H1 (cell line): Measurements from ENCODE around the gene LRRC17. TPM values are rescaled to one million over a fixed set of nuclear protein-coding genes. Genes with fewer than 3 reads are reported as not detected.

Experiments
- CBX5 ChIP-seq: fragments of 300-800, 300-1000 bp; sonication (generic); IDR thresholded peaks from 2 replicates; pipeline ENCODE4 v1.7.1; 2016; ENCODE audit warnings: antibody characterized with exemption, low read length, low read depth
- GTF2F1 ChIP-seq: IDR thresholded peaks from 2 replicates; pipeline ENCODE4 v1.6.1; 2012; ENCODE audit warnings: low read depth, low read length, improper control_type of control experiment, borderline replicate concordance
- JUN ChIP-seq: IDR thresholded peaks from 2 replicates; pipeline ENCODE4 v1.6.1; 2011; ENCODE audit warnings: low read depth, mild to moderate bottlenecking, improper control_type of control experiment, low read length
- KDM5A ChIP-seq: fragments of 200-600 bp; IDR thresholded peaks from 2 replicates; pipeline ENCODE4 v1.7.1; 2012; ENCODE audit warnings: mild to moderate bottlenecking, low read length, inconsistent platforms, mixed read lengths
- SIRT6 ChIP-seq: IDR thresholded peaks from one replicate; pipeline ENCODE4 v1.7.1; 2012; ENCODE audit warnings: low read length, inconsistent platforms
- SIX5 ChIP-seq: IDR thresholded peaks from 2 replicates; pipeline ENCODE4 v1.6.1; 2011; ENCODE audit warnings: mild to moderate bottlenecking, low read depth, low read length
- SP4 ChIP-seq: IDR thresholded peaks from 2 replicates; pipeline ENCODE4 v1.6.1; 2012; ENCODE audit warnings: low read length, inconsistent platforms
- TCF12 ChIP-seq: IDR thresholded peaks from 2 replicates; pipeline ENCODE4 v1.6.1; 2011; ENCODE audit warnings: low read depth, mild to moderate bottlenecking, low read length
- polyA plus RNA-seq, 7 experiments: library from polyadenylated mRNA; depleted of rRNA in 3 of 7; stranded (reverse) in 5 of 7; unstranded in 2 of 7; fragments of >200 nt in 5 of 7; fragments of 200-250 nt in 2 of 7; gene quantifications; 1 replicate in 5 of 7; 2 replicates in 1 of 7; 4 replicates in 1 of 7; pipeline versions ENCODE4 v1.2.1 to v1.2.3, GENCODE V29; 2011 to 2013; ENCODE audit warnings: missing spikeins in 2 of 7, mixed read lengths in 2 of 7
- total RNA-seq: library from RNA; stranded (reverse); fragmentation: NEBNext Ultra II Directional; extraction: Animal tissue kit (Norgen Biotek cat#: 25700); gene quantifications from 2 replicates; pipeline ENCODE4 v1.2.1, GENCODE V29; 2021

Gene LRRC17
- total and polyA plus RNA-seq, 2 of the 8 experiments (the other 6 are each of a cell fraction or from before 2014, with no cell fraction given), result 3.0 TPM

DNA sequence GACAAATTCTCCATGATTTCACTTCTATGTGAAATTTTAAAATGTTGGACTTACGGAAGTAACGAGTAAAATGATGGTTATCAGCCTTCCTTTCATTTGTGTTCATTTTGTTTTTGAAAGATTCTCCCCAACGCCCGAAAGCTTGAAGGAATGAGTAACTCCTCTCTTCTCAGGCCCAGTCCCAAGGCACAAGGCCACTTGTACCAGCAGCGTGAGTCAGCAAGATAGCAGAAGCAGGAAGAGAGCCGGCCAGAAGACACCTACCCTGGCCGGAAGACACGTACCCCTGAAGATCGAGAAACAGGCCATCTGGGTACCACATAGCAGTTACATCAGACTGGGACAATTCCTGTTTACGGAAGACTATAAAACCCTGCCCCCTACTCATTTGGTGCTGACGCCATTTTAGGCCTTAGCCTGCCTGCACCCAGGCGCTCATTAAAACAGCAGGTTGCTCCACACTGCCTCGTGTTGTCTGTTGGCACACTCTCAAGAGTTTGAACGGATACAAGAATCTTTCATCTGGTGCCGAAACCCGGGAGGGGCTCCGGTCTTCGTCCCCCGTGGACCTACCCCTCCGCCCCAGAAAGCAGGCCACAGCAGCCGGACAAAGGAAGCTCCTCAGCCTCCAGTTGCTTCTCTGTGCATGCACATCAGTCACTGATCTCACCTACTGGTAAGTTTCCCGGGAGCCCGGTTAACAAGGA is 60.4 kb downstream of the LRRC17 start (continued):
- TF ChIP-seq KDM5A, result no peak
- TF ChIP-seq SP4, result no peak
- no peak for TF ChIP-seq SIX5
- no peak for TF ChIP-seq CBX5
- TF ChIP-seq TCF12, result no peak
- TF ChIP-seq JUN, result no peak
- no peak for TF ChIP-seq SIRT6
- TF ChIP-seq GTF2F1, result no peak
